ENCODE results near the gene TRMU. TPM values are rescaled to one million over a fixed set of nuclear protein-coding genes. Genes with fewer than 3 reads are reported as not detected.

Gene TRMU
- total RNA-seq, 1 donor from 2014 or later = 27.3 TPM

- H3K36me3 Mint-ChIP-seq (ENCODE audit: low read depth) = peaks cover 26% of the 10 kb centered on the region
- DNase-seq (ENCODE audit: low spot score) = no peak
- no peak overlapping the region for H3K27ac Mint-ChIP-seq (ENCODE audit: unreplicated experiment)
- no peak overlapping the region for H3K4me3 Mint-ChIP-seq (ENCODE audit: unreplicated experiment)
- no peaks in the 10 kb centered on the region for H3K9me3 Mint-ChIP-seq (ENCODE audit: low read depth)
- TF ChIP-seq, protein P1, sequence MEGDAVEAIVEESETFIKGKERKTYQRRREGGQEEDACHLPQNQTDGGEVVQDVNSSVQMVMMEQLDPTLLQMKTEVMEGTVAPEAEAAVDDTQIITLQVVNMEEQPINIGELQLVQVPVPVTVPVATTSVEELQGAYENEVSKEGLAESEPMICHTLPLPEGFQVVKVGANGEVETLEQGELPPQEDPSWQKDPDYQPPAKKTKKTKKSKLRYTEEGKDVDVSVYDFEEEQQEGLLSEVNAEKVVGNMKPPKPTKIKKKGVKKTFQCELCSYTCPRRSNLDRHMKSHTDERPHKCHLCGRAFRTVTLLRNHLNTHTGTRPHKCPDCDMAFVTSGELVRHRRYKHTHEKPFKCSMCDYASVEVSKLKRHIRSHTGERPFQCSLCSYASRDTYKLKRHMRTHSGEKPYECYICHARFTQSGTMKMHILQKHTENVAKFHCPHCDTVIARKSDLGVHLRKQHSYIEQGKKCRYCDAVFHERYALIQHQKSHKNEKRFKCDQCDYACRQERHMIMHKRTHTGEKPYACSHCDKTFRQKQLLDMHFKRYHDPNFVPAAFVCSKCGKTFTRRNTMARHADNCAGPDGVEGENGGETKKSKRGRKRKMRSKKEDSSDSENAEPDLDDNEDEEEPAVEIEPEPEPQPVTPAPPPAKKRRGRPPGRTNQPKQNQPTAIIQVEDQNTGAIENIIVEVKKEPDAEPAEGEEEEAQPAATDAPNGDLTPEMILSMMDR (IDR thresholded peaks at IDR 0.05) = no peak
- H3K27me3 Mint-ChIP-seq (ENCODE audit: low read depth) = no peaks in the 10 kb centered on the region
- H3K4me1 Mint-ChIP-seq (ENCODE audit: low read depth) = no peaks in the 10 kb centered on the region
Measured at GRCh38 chr22:46288846-46289243, 46.7 kb upstream of the TRMU start.

- TF ChIP-seq, protein P1 (IDR thresholded peaks at IDR 0.05) = no peak
Measured at GRCh38 chr22:46289244-46289891, 46.1 kb upstream of the TRMU start.

DNA sequence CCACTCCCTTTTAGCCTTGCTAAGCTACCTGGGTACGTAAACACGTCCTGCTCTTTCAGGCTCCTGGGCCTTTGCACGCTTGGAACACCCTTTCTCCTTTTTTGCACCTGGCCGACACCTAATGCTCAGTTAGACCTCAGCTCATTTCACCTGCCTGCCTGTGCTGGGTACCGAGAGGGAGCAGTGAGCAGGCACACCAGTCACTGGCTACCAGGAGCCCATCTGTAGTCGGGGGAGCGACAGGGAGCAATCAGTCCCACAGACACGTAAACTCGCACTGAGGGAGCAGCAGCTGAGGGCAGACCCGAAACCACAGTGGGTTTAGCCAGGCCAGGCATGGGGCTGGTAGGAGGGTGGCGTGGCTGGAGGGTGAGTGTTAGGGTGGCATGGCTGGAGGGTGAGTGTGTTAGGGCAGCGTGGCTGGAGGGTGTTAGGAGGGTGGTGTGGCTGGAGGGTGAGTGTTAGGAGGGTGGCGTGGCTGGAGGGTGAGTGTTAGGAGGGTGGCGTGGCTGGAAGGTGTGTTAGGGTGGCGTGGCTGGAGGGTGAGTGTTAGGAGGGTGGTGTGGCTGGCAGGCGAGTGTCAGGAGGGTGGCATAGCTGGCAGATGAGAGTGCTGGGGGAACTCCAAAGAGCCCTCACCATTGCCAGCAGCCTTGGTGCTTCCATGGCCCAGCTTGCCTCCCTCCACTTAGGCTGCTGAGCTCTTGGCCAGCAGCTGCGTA, 45.2 kb upstream of the TRMU start:
- DNase-seq (ENCODE audit: low spot score) = no peak
- TF ChIP-seq, protein P1 (IDR thresholded peaks at IDR 0.05) = no peak
- no peaks in the 10 kb centered on the region for H3K27me3 Mint-ChIP-seq (ENCODE audit: low read depth)
- H3K4me1 Mint-ChIP-seq (ENCODE audit: low read depth) = peaks cover 4% of the 10 kb centered on the region
- peaks cover 17% of the 10 kb centered on the region for H3K36me3 Mint-ChIP-seq (ENCODE audit: low read depth)
- H3K9me3 Mint-ChIP-seq (ENCODE audit: low read depth) = no peaks in the 10 kb centered on the region
- no peak overlapping the region for H3K27ac Mint-ChIP-seq (ENCODE audit: unreplicated experiment)
- no peak overlapping the region for H3K4me3 Mint-ChIP-seq (ENCODE audit: unreplicated experiment)

More at GRCh38 chr22:46289244-46289891, 46.1 kb upstream of the TRMU start:
- no peaks in the 10 kb centered on the region for H3K4me1 Mint-ChIP-seq (ENCODE audit: low read depth)
- no peaks in the 10 kb centered on the region for H3K27me3 Mint-ChIP-seq (ENCODE audit: low read depth)
- H3K9me3 Mint-ChIP-seq (ENCODE audit: low read depth) = no peaks in the 10 kb centered on the region
- H3K4me3 Mint-ChIP-seq (ENCODE audit: unreplicated experiment) = no peak overlapping the region
- peaks cover 21% of the 10 kb centered on the region for H3K36me3 Mint-ChIP-seq (ENCODE audit: low read depth)
- no peak overlapping the region for H3K27ac Mint-ChIP-seq (ENCODE audit: unreplicated experiment)
- no peak for DNase-seq (ENCODE audit: low spot score)

GRCh38 chr22:46290843-46291785, 44.4 kb upstream of the TRMU start:
- Mint-ChIP-seq H3K36me3 (ENCODE audit: low read depth) (peaks cover 12% of the 10 kb centered on the region), H3K9me3 (ENCODE audit: low read depth) (no peaks in the 10 kb centered on the region), H3K4me1 (ENCODE audit: low read depth) (peaks cover 12% of the 10 kb centered on the region), H3K27me3 (ENCODE audit: low read depth) (no peaks in the 10 kb centered on the region), H3K27ac (ENCODE audit: unreplicated experiment) (no peak overlapping the region), H3K4me3 (ENCODE audit: unreplicated experiment) (no peak overlapping the region)
- TF ChIP-seq, protein P1 (IDR thresholded peaks at IDR 0.05) = no peak
- no peak for DNase-seq (ENCODE audit: low spot score)

DNA sequence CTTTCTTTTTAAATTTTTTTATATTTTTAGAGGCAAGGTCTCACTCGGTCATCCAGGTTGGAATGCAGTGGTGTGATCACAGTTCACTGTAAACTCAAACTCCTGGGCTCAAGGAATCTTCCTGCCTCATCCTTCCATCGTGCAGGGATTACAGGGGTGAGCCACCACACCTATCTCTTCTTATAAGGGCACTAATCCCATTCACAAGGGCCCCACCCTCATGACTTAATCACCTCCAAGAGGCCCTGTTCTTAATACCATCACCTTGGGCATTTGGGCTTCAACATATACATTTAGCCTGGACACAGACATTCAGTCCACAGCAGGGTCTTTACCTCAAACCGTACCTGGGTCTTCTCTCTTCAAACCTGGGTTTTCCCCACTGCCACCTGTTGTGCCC, 43.3 kb upstream of the TRMU start:
- DNase-seq (ENCODE audit: low spot score) = no peak
- Mint-ChIP-seq H3K36me3 (ENCODE audit: low read depth) (peaks cover 12% of the 10 kb centered on the region), H3K27ac (ENCODE audit: unreplicated experiment) (no peak overlapping the region), H3K4me1 (ENCODE audit: low read depth) (peaks cover 17% of the 10 kb centered on the region), H3K4me3 (ENCODE audit: unreplicated experiment) (no peak overlapping the region), H3K27me3 (ENCODE audit: low read depth) (no peaks in the 10 kb centered on the region), H3K9me3 (ENCODE audit: low read depth) (no peaks in the 10 kb centered on the region)
- TF ChIP-seq, protein P1 (IDR thresholded peaks at IDR 0.05) = no peak
